H9 (cell line): Measurements from ENCODE around the gene MS4A10. TPM values are rescaled to one million over a fixed set of nuclear protein-coding genes. Genes with fewer than 3 reads are reported as not detected.
"Not testable (repeated sequence)": the region's sequence is repeated elsewhere in the genome, so short reads cannot be mapped to it uniquely, and the experiment has no call there.

Experiments used
- DNase-seq: peaks from one replicate; pipeline ENCODE4 v3.0.0-alpha.2; 2017
- H2AFZ ChIP-seq: one replicate; pipeline ENCODE4 v1.6.1; 2013; ENCODE audit warnings: mild to moderate bottlenecking, low read length, control low read depth, moderate library complexity
- H2AK5ac ChIP-seq: 2 replicates; pipeline ENCODE4 v1.6.1; 2013; ENCODE audit warnings: low read length, control low read depth, mixed read lengths; ENCODE audit not compliant: insufficient read length
- H2BK120ac ChIP-seq: one replicate; pipeline ENCODE4 v1.6.1; 2013; ENCODE audit warnings: low read depth, mild to moderate bottlenecking, low read length, control low read depth, inconsistent platforms; ENCODE audit not compliant: poor library complexity, severe bottlenecking
- H2BK12ac ChIP-seq: 2 replicates; pipeline ENCODE4 v1.6.1; 2013; ENCODE audit warnings: low read length, control low read depth, mixed read lengths, low read depth; ENCODE audit not compliant: insufficient read length
- H2BK15ac ChIP-seq: 2 replicates; pipeline ENCODE4 v1.6.1; 2013; ENCODE audit warnings: low read depth, low read length, control low read depth
- H2BK20ac ChIP-seq: one replicate; pipeline ENCODE4 v1.6.1; 2013; ENCODE audit warnings: low read depth, mild to moderate bottlenecking, low read length, control low read depth, inconsistent platforms; ENCODE audit not compliant: poor library complexity, severe bottlenecking
- H2BK5ac ChIP-seq: 2 replicates; pipeline ENCODE4 v1.6.1; 2013; ENCODE audit warnings: low read length, control low read depth, mixed read lengths; ENCODE audit not compliant: insufficient read length
- H3K14ac ChIP-seq: 2 replicates; pipeline ENCODE4 v1.6.1; 2013; ENCODE audit warnings: low read length, control low read depth; ENCODE audit not compliant: insufficient read depth
- H3K18ac ChIP-seq: 2 replicates; pipeline ENCODE4 v1.6.1; 2013; ENCODE audit warnings: low read depth, mild to moderate bottlenecking, mixed read lengths, low read length, control low read depth; ENCODE audit not compliant: insufficient read length
- H3K23ac ChIP-seq: 2 replicates; pipeline ENCODE4 v1.6.1; 2013; ENCODE audit warnings: low read length, control low read depth, mixed read lengths, low read depth; ENCODE audit not compliant: insufficient read length
- H3K23me2 ChIP-seq: 2 replicates; pipeline ENCODE4 v1.6.1; 2013; ENCODE audit warnings: low read depth, mild to moderate bottlenecking, mixed read lengths, low read length, control low read depth; ENCODE audit not compliant: insufficient read length, poor library complexity, severe bottlenecking
- H3K27ac ChIP-seq: 2 replicates; pipeline ENCODE4 v1.5.1; 2013; ENCODE audit warnings: low read length, control low read depth, mixed read lengths, low read depth; ENCODE audit not compliant: insufficient read length
- H3K27me3 ChIP-seq: 2 replicates; pipeline ENCODE4 v1.6.1; 2013; ENCODE audit warnings: low read length, control low read depth, inconsistent platforms; ENCODE audit not compliant: insufficient read depth
- H3K4ac ChIP-seq: 2 replicates; pipeline ENCODE4 v1.6.1; 2013; ENCODE audit warnings: low read depth, mild to moderate bottlenecking, control low read depth, inconsistent platforms, low read length, moderate library complexity
- H3K4me1 ChIP-seq: 2 replicates; pipeline ENCODE4 v1.6.1; 2013; ENCODE audit warnings: low read length, control low read depth, inconsistent platforms; ENCODE audit not compliant: insufficient read depth
- H3K4me2 ChIP-seq: 2 replicates; pipeline ENCODE4 v1.6.1; 2013; ENCODE audit warnings: low read length, control low read depth, mixed read lengths; ENCODE audit not compliant: insufficient read length, insufficient read depth
- H3K56ac ChIP-seq: 2 replicates; pipeline ENCODE4 v1.6.1; 2013; ENCODE audit warnings: low read depth, mild to moderate bottlenecking, mixed read lengths, low read length, control low read depth; ENCODE audit not compliant: insufficient read length
- H3K79me1 ChIP-seq: 2 replicates; pipeline ENCODE4 v1.6.1; 2013; ENCODE audit warnings: low read depth, mild to moderate bottlenecking, moderate library complexity, low read length, control low read depth, inconsistent platforms; ENCODE audit not compliant: insufficient read depth, poor library complexity, severe bottlenecking
- H3K79me2 ChIP-seq: 2 replicates; pipeline ENCODE4 v1.6.1; 2013; ENCODE audit warnings: low read length, control low read depth, inconsistent platforms; ENCODE audit not compliant: insufficient read depth
- H3K9ac ChIP-seq: 2 replicates; pipeline ENCODE4 v1.6.1; 2013; ENCODE audit warnings: low read length, control low read depth, mixed read lengths; ENCODE audit not compliant: insufficient read length; ENCODE audit errors: extremely low read depth
- H3K9me3 ChIP-seq: one replicate; pipeline ENCODE4 v1.6.1; 2013; ENCODE audit warnings: low read depth, low read length, inconsistent platforms; ENCODE audit not compliant: control insufficient read depth
- H3T11ph ChIP-seq: one replicate; pipeline ENCODE4 v1.6.1; 2013; ENCODE audit warnings: mild to moderate bottlenecking, low read length, control low read depth, inconsistent platforms
- H4K20me1 ChIP-seq: one replicate; pipeline ENCODE4 v1.6.1; 2013; ENCODE audit not compliant: control insufficient read depth, insufficient read length, insufficient read depth
- H4K5ac ChIP-seq: 2 replicates; pipeline ENCODE4 v1.6.1; 2013; ENCODE audit warnings: low read depth, mild to moderate bottlenecking, mixed read lengths, low read length, control low read depth; ENCODE audit not compliant: insufficient read length
- H4K8ac ChIP-seq: replicated peaks from 2 replicates; pipeline ENCODE4 v1.6.1; 2013; ENCODE audit warnings: low read length, control low read depth, mixed read lengths, low read depth; ENCODE audit not compliant: insufficient read length
- H4K91ac ChIP-seq: 2 replicates; pipeline ENCODE4 v1.6.1; 2013; ENCODE audit warnings: low read depth, mild to moderate bottlenecking, moderate library complexity, mixed read lengths, low read length, control low read depth; ENCODE audit not compliant: insufficient read length
- H3K27ac Mint-ChIP-seq, 3 experiments: 2 replicates in 2 of 3; 3 replicates in 1 of 3; pipeline ENCODE4 v1.8.0; 2020 to 2021; ENCODE audit warnings: mixed read lengths in 3 of 3, mild to moderate bottlenecking in 1 of 3, moderate library complexity in 1 of 3
- H3K27me3 Mint-ChIP-seq: 2 replicates; pipeline ENCODE4 v1.8.0; 2021; ENCODE audit warnings: low read depth, mild to moderate bottlenecking, moderate library complexity, mixed read lengths
- H3K36me3 Mint-ChIP-seq, 3 experiments: 2 replicates in 2 of 3; 3 replicates in 1 of 3; pipeline ENCODE4 v1.8.0; 2020 to 2021; ENCODE audit warnings: low read depth in 3 of 3, mixed read lengths in 3 of 3; ENCODE audit not compliant: insufficient read depth in 1 of 3
- H3K4me1 Mint-ChIP-seq, 2 experiments: 2 replicates each; pipeline ENCODE4 v1.8.0; 2020; ENCODE audit warnings: mixed read lengths in 2 of 2
- H3K4me3 Mint-ChIP-seq, 2 experiments: 2 replicates in 1 of 2; 3 replicates in 1 of 2; pipeline ENCODE4 v1.8.0; 2020 to 2021; ENCODE audit warnings: mild to moderate bottlenecking in 2 of 2, mixed read lengths in 2 of 2, moderate library complexity in 1 of 2
- H3K9me3 Mint-ChIP-seq, 2 experiments: 2 replicates in 1 of 2; 3 replicates in 1 of 2; pipeline ENCODE4 v1.8.0; 2020; ENCODE audit warnings: mild to moderate bottlenecking in 2 of 2, mixed read lengths in 2 of 2, moderate library complexity in 1 of 2
- WGBS: extraction: QIAGEN DNeasy Blood & Tissue Kit; methylation state at CpG from one replicate; pipeline ENCODE4 v1.1.7; 2013; ENCODE audit warnings: missing lambda C conversion rate, low lambda C conversion rate, mixed read lengths; ENCODE audit not compliant: insufficient read length; ENCODE audit errors: extremely low coverage; 5-methylcytosine and 5-hydroxymethylcytosine counted together
- total RNA-seq: library from RNA; stranded (reverse); gene quantifications from 2 replicates; pipeline ENCODE4 v1.2.1, GENCODE V29; 2021

Gene MS4A10
- total RNA-seq, 1 experiment from 2014 or later, result not detected

DNA sequence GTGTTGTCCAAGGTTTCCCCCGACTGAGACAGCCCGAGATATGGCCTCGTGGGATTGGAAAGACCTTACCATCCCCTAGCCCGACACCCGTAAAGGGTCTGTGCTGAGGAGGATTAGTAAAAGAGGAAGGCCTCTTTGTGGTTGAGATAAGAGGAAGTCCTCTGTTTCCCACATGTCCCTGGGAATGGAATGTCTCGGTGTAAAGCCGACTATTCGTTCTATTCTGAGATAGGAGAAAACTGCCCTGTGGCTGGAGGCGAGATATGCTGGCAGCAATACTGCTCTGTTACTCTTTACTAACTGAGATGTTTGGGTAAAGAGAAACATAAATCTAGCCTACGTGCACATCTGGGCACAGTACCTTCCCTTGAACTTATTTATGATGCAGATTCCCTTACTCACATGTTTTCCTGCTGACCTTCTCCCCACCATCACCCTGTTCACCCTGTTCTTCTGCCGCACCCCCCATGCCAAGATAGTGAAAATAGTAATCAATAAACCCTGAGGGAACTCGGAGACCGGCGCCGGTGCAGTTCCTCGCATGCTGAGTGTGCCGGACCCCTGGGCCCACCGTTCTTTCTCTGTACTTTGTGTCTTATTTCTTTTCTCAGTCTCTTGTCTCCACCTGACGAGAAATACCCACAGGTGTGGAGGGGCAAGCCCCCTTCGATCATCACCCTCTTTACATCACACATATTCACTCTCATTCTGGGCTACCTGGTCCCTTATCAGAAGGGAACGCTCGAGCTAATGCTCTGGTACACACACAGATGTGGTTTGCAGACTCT, 25.5 kb upstream of the MS4A10 start:
- H3T11ph ChIP-seq, H3K27ac Mint-ChIP-seq, H2BK15ac ChIP-seq, H3K56ac ChIP-seq, H2BK120ac ChIP-seq, H4K91ac ChIP-seq, H2AK5ac ChIP-seq, H3K9ac ChIP-seq, H3K4me2 ChIP-seq, H3K4me1 ChIP-seq, H3K27ac ChIP-seq, H2BK12ac ChIP-seq, H3K4ac ChIP-seq, H4K8ac ChIP-seq, H3K36me3 Mint-ChIP-seq, H4K20me1 ChIP-seq, H3K4me3 Mint-ChIP-seq, H2AFZ ChIP-seq, H2BK5ac ChIP-seq, H3K23ac ChIP-seq, H3K79me2 ChIP-seq, H4K5ac ChIP-seq, H3K79me1 ChIP-seq, H3K9me3 Mint-ChIP-seq, H3K27me3 Mint-ChIP-seq, H3K23me2 ChIP-seq, H3K18ac ChIP-seq, H3K9me3 ChIP-seq, H3K14ac ChIP-seq, DNase-seq, H2BK20ac ChIP-seq, H3K27me3 ChIP-seq: not testable (repeated sequence)
- WGBS, result no CpG with 5 or more reads among the region's 22 CpGs
- H3K4me1 Mint-ChIP-seq, result peaks cover 5 to 11% of the 10 kb centered on the region in 2 experiments
